ENCODE results near the gene ADAMTS14. TPM values are rescaled to one million over a fixed set of nuclear protein-coding genes. Genes with fewer than 3 reads are reported as not detected.

ADAMTS14 gene
- total RNA-seq, 1 experiment from 2014 or later, result 0.14 TPM

DNA sequence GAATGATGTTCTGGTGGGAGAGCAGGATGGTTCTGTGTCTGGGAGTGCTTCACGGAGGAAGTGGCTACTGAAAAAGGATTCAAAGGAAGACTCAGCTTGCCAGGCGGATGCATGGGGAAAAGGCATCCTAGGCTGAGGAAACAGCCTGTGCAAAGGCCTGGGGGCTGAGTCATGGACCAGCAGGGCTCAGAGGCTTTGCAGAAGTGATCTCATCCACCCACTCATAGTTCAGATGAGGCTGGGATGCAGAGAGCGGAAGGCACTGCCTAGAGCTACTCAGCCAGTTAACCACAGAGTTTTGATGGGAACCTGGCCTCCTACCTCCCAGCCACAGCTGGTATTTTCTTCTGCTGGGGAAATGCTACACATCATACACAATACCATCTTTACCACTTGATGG, 15.8 kb upstream of the ADAMTS14 start:
- H3K36me3 Mint-ChIP-seq (ENCODE audit: insufficient read depth, unreplicated experiment), result no peaks in the 10 kb centered on the region
- no peak for DNase-seq
- H3K27me3 Mint-ChIP-seq (ENCODE audit: unreplicated experiment), result peaks cover 79% of the 10 kb centered on the region
- no peak for TF ChIP-seq CTCF (IDR thresholded peaks at IDR 0.05; ENCODE audit: unreplicated experiment)
- BruUV-seq (replicated peaks), result no TSS peak
- H3K4me3 Mint-ChIP-seq (ENCODE audit: low read depth, unreplicated experiment), result no peak overlapping the region
- H3K27ac Mint-ChIP-seq (ENCODE audit: unreplicated experiment), result no peak overlapping the region
- no peaks in the 10 kb centered on the region for H3K4me1 Mint-ChIP-seq (ENCODE audit: low read depth, unreplicated experiment)
- CTCF ChIA-PET, result interaction anchor here (1.2 kb wide), 1 partner anchor 10 kb away, joined by 3 read pairs; no protein-coding TSS in a partner anchor
- H3K9me3 Mint-ChIP-seq (ENCODE audit: low read depth, unreplicated experiment), result peaks cover 3% of the 10 kb centered on the region
- intact Hi-C loops (cut with micrococcal nuclease; ENCODE audit: unreplicated experiment), result no loop called here

- H3K27ac Mint-ChIP-seq (ENCODE audit: unreplicated experiment), result no peak overlapping the region
- CTCF ChIA-PET, result interaction anchor here (0.6 to 1.2 kb wide), 2 partner anchors 9 to 104 kb away, joined by 3 read pairs; no protein-coding TSS in a partner anchor
These were observed 15.3 kb upstream of the ADAMTS14 start for GRCh38 chr10:70657041-70657440.

DNA sequence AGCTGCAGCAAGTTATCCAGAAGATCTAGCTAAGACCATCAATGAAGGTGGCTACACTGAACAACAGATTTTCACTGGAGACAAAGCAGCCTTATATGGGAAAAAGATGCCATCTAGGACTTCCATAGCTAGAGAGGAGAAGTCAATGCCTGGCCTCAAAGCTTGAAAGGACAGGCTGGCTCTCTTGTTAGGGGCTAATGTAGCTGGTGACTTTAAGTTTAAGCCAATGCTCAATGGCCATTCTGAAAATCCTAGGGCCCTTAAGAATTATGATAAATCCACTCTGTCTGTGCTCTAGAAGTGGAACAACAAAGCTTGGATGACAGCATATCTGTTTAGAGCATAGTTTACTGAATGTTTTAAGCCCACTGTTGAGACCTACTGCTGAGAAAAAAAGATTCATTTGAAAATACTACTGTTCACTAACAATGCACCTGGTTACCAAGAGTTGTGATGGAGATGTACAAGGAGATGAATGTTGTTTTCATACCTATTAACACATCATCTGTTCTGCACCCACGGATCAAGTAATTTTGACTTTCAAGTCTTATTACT, 13.6 kb upstream of the ADAMTS14 start:
- Mint-ChIP-seq H3K4me1 (ENCODE audit: low read depth, unreplicated experiment) (no peaks in the 10 kb centered on the region), H3K9me3 (ENCODE audit: low read depth, unreplicated experiment) (no peaks in the 10 kb centered on the region), H3K36me3 (ENCODE audit: insufficient read depth, unreplicated experiment) (no peaks in the 10 kb centered on the region), H3K4me3 (ENCODE audit: low read depth, unreplicated experiment) (no peak overlapping the region), H3K27ac (ENCODE audit: unreplicated experiment) (no peak overlapping the region), H3K27me3 (ENCODE audit: unreplicated experiment) (peaks cover 93% of the 10 kb centered on the region)
- CTCF ChIA-PET, result interaction anchor here (0.7 kb wide), 1 partner anchor 212 kb away, joined by 3 read pairs; no protein-coding TSS in a partner anchor
- no peak for TF ChIP-seq CTCF (IDR thresholded peaks at IDR 0.05; ENCODE audit: unreplicated experiment)
- no TSS peak for BruUV-seq (replicated peaks)
- intact Hi-C loops (cut with micrococcal nuclease; ENCODE audit: unreplicated experiment), result no loop called here
- no peak for DNase-seq

More at GRCh38 chr10:70657041-70657440, 15.3 kb upstream of the ADAMTS14 start:
- intact Hi-C loops (cut with micrococcal nuclease; ENCODE audit: unreplicated experiment), result no loop called here
- H3K4me1 Mint-ChIP-seq (ENCODE audit: low read depth, unreplicated experiment), result no peaks in the 10 kb centered on the region
- DNase-seq, result no peak
- no peak for TF ChIP-seq CTCF (IDR thresholded peaks at IDR 0.05; ENCODE audit: unreplicated experiment)
- BruUV-seq (replicated peaks), result no TSS peak
- no peaks in the 10 kb centered on the region for H3K9me3 Mint-ChIP-seq (ENCODE audit: low read depth, unreplicated experiment)
- no peaks in the 10 kb centered on the region for H3K36me3 Mint-ChIP-seq (ENCODE audit: insufficient read depth, unreplicated experiment)
- H3K4me3 Mint-ChIP-seq (ENCODE audit: low read depth, unreplicated experiment), result no peak overlapping the region
- H3K27me3 Mint-ChIP-seq (ENCODE audit: unreplicated experiment), result peaks cover 85% of the 10 kb centered on the region

- no peak overlapping the region for H3K4me3 Mint-ChIP-seq (ENCODE audit: low read depth, unreplicated experiment)
- no peak for TF ChIP-seq CTCF (IDR thresholded peaks at IDR 0.05; ENCODE audit: unreplicated experiment)
- H3K27ac Mint-ChIP-seq (ENCODE audit: unreplicated experiment), result no peak overlapping the region
- no peaks in the 10 kb centered on the region for H3K4me1 Mint-ChIP-seq (ENCODE audit: low read depth, unreplicated experiment)
- intact Hi-C loops (cut with micrococcal nuclease; ENCODE audit: unreplicated experiment), result no loop called here
- no peaks in the 10 kb centered on the region for H3K36me3 Mint-ChIP-seq (ENCODE audit: insufficient read depth, unreplicated experiment)
- BruUV-seq (replicated peaks), result no TSS peak
- DNase-seq, result no peak
- no peaks in the 10 kb centered on the region for H3K9me3 Mint-ChIP-seq (ENCODE audit: low read depth, unreplicated experiment)
- CTCF ChIA-PET, result no interaction called here
- H3K27me3 Mint-ChIP-seq (ENCODE audit: unreplicated experiment), result peaks cover 96% of the 10 kb centered on the region
These were observed 13.0 kb upstream of the ADAMTS14 start for GRCh38 chr10:70659306-70659705.
